ENCODE results near the gene RAB35. TPM values are rescaled to one million over a fixed set of nuclear protein-coding genes. Genes with fewer than 3 reads are reported as not detected.

RAB35 gene
- polyA plus RNA-seq, 1 of the 3 experiments (the other 2 are of a cell fraction): 41.8 TPM

DNA sequence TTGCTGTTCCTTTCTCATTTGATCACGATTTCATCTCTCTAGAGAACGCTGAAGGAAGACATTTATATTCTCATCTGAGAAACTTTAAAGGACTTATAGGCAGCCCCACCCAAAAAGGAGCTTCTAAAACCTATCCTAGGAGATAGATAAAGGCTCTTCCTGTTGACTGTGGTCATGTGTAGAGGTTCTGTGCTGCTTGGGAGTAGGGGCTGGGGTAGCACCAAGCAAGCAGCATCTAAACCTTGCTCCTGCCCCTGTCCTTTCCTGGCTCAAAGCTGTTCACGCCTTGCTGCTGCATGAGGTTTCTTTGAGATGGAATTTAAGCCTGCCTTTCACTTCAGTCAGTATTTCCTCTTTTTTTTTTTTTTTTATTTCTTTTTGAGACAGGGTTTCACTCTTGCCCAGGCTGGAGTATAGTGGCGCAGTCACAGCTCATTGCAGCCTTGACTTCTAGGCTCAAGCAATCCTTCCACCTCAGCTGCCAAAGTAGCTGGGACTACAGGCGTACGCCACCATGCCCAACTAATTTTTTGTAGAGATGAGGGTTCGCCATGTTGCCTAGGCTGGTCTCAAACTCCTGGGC lies 41.4 kb downstream of the RAB35 start:
- Histone ChIP-seq H3K27ac (ENCODE audit: low read depth in 2 of 2, low read length in 1 of 2) (no peak overlapping the region), H3K27me3 (ENCODE audit: insufficient read depth) (no peaks in the 10 kb centered on the region; the same call in 1 of the 2 replicates), H3K4me2 (no peak overlapping the region), H3K4me1 (ENCODE audit: control insufficient read depth in 1 of 2, insufficient read depth in 2 of 2, low read depth in 1 of 2, low read length in 1 of 2) (no peaks in the 10 kb centered on the region; a peak in 1 of 4 replicates), H3F3A (replicated peaks; ENCODE audit: insufficient read depth) (no peaks in the 10 kb centered on the region), H3K4me3 (ENCODE audit: low read depth in 2 of 2, low read length in 1 of 2) (no peak overlapping the region), H3K9ac (no peak overlapping the region), H3K9me3 (no peaks in the 10 kb centered on the region), H3K79me2 (ENCODE audit: insufficient read depth) (no peaks in the 10 kb centered on the region), H2AFZ (ENCODE audit: low read depth) (no peak overlapping the region), H3K36me3 (replicated peaks in 1 of 2; ENCODE audit: control insufficient read depth in 1 of 2, insufficient read depth in 2 of 2, low read length in 1 of 2) (no peaks in the 10 kb centered on the region), H3K9me2 (no peaks in the 10 kb centered on the region), H4K20me1 (ENCODE audit: insufficient read depth) (no peaks in the 10 kb centered on the region)
- DNase-seq: no peak
- TF ChIP-seq USF2 (IDR thresholded peaks at IDR 0.05; ENCODE audit: borderline replicate concordance, low read depth, low read length): no peak
- TF ChIP-seq, protein P1, sequence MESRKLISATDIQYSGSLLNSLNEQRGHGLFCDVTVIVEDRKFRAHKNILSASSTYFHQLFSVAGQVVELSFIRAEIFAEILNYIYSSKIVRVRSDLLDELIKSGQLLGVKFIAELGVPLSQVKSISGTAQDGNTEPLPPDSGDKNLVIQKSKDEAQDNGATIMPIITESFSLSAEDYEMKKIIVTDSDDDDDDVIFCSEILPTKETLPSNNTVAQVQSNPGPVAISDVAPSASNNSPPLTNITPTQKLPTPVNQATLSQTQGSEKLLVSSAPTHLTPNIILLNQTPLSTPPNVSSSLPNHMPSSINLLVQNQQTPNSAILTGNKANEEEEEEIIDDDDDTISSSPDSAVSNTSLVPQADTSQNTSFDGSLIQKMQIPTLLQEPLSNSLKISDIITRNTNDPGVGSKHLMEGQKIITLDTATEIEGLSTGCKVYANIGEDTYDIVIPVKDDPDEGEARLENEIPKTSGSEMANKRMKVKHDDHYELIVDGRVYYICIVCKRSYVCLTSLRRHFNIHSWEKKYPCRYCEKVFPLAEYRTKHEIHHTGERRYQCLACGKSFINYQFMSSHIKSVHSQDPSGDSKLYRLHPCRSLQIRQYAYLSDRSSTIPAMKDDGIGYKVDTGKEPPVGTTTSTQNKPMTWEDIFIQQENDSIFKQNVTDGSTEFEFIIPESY (IDR thresholded peaks at IDR 0.05; ENCODE audit: borderline replicate concordance, low read depth): no peak
- no peak for TF ChIP-seq RAD21 (IDR thresholded peaks at IDR 0.05; ENCODE audit: low read length)
- POLR2A ChIA-PET: no interaction called here
- 61% methylated on average over 7 of the region's 7 CpGs for WGBS (ENCODE audit: low lambda C conversion rate)
- CTCF ChIA-PET: no interaction called here

GRCh38 chr12:120072472-120073249 lies 43.9 kb downstream of the RAB35 start:
- ChIA-PET CTCF (interaction anchor here (0.8 to 2.2 kb wide), 3 partner anchors 14 to 78 kb away, joined by 3 to 8 read pairs (median 4); no protein-coding TSS in a partner anchor), POLR2A (no interaction called here)
- Histone ChIP-seq H3K27me3 (ENCODE audit: insufficient read depth) (no peaks in the 10 kb centered on the region; the same call in 1 of the 2 replicates), H3F3A (replicated peaks; ENCODE audit: insufficient read depth) (no peaks in the 10 kb centered on the region), H3K4me3 (ENCODE audit: low read depth in 2 of 2, low read length in 1 of 2) (no peak overlapping the region), H3K79me2 (ENCODE audit: insufficient read depth) (no peaks in the 10 kb centered on the region), H3K9me3 (no peaks in the 10 kb centered on the region), H3K27ac (ENCODE audit: low read depth in 2 of 2, low read length in 1 of 2) (no peak overlapping the region), H2AFZ (ENCODE audit: low read depth) (no peak overlapping the region), H3K36me3 (replicated peaks in 1 of 2; ENCODE audit: control insufficient read depth in 1 of 2, insufficient read depth in 2 of 2, low read length in 1 of 2) (no peaks in the 10 kb centered on the region), H3K9ac (no peak overlapping the region), H3K9me2 (no peaks in the 10 kb centered on the region), H4K20me1 (ENCODE audit: insufficient read depth) (no peaks in the 10 kb centered on the region), H3K4me1 (ENCODE audit: control insufficient read depth in 1 of 2, insufficient read depth in 2 of 2, low read depth in 1 of 2, low read length in 1 of 2) (no peaks in the 10 kb centered on the region; a peak in 1 of 4 replicates), H3K4me2 (no peak overlapping the region)
- no peak for DNase-seq
- 67% methylated on average over 14 of the region's 18 CpGs for WGBS (ENCODE audit: low lambda C conversion rate)
- TF ChIP-seq NFIC (IDR thresholded peaks at IDR 0.05; ENCODE audit: borderline replicate concordance) (no peak), NRF1 (IDR thresholded peaks at IDR 0.05; ENCODE audit: low read depth, low read length) (no peak), CTCF (IDR thresholded peaks at IDR 0.05) (no peak), EP300 (IDR thresholded peaks at IDR 0.05; ENCODE audit: borderline replicate concordance in 1 of 2, low read depth in 1 of 2, low read length in 1 of 2) (no peak), MEF2A (IDR thresholded peaks at IDR 0.05; ENCODE audit: borderline replicate concordance, low read depth) (no peak), MXI1 (IDR thresholded peaks at IDR 0.05; ENCODE audit: low read depth, low read length) (no peak), GABPA (IDR thresholded peaks at IDR 0.05; ENCODE audit: low read depth) (no peak), FOXJ3 (CRISPR knock-in tag; IDR thresholded peaks at IDR 0.05) (no peak), JUND (IDR thresholded peaks at IDR 0.05) (no peak), USF2 (IDR thresholded peaks at IDR 0.05; ENCODE audit: borderline replicate concordance, low read depth, low read length) (no peak), REST (IDR thresholded peaks at IDR 0.05; ENCODE audit: low read depth, low read length) (no peak)
- TF ChIP-seq, protein P2, sequence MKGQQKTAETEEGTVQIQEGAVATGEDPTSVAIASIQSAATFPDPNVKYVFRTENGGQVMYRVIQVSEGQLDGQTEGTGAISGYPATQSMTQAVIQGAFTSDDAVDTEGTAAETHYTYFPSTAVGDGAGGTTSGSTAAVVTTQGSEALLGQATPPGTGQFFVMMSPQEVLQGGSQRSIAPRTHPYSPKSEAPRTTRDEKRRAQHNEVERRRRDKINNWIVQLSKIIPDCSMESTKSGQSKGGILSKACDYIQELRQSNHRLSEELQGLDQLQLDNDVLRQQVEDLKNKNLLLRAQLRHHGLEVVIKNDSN (IDR thresholded peaks at IDR 0.05; ENCODE audit: borderline replicate concordance, low read depth): no peak

Measured in SK-N-SH (cell line).